ES-I3 (cell line): ENCODE data around the gene ERP27.

Experiments
- H3K36me3 ChIP-seq: 2 replicates; pipeline ENCODE4 v1.6.1; 2013; ENCODE audit warnings: mild to moderate bottlenecking, low read length, control low read depth, moderate library complexity; ENCODE audit not compliant: insufficient read depth
- H3K4me1 ChIP-seq: 2 replicates; pipeline ENCODE4 v1.6.1; 2013; ENCODE audit warnings: mild to moderate bottlenecking, control low read depth, low read length; ENCODE audit not compliant: insufficient read depth
- H3K9ac ChIP-seq: 2 replicates; pipeline ENCODE4 v1.6.1; 2013; ENCODE audit warnings: low read depth, mild to moderate bottlenecking, low read length, moderate library complexity
- H3K9me3 ChIP-seq: 2 replicates; pipeline ENCODE4 v1.6.1; 2013; ENCODE audit warnings: mild to moderate bottlenecking, low read length, moderate library complexity; ENCODE audit not compliant: control insufficient read depth, insufficient read depth

Gene ERP27

GRCh38 chr12:14954269-14954668 lies 15.9 kb upstream of the ERP27 start:
- H3K9ac ChIP-seq: no peak overlapping the region
- H3K4me1 ChIP-seq: peaks cover 16% of the 10 kb centered on the region
- no peaks in the 10 kb centered on the region; the same call in 1 of the 2 replicates for H3K9me3 ChIP-seq
- H3K36me3 ChIP-seq: no peaks in the 10 kb centered on the region

DNA sequence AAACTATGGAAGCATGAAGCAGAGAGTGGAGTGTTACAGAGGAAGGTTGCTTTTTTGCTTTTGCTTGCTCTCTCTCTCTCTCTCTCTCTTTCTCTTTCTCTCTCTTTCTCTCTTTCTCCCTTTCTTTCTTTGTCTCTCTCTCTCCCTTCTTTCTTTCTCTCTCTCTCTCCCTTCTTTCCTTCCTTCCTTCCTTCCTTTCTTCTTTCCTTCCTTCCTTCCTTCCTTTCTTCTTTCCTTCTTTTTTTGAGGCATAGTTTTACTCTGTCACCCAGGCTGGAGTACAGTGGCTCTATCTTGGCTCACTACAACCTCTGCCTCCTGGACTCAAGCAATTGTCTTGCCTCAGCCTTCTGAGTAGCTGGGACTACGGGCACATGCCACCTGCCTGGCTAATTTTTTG lies 15.4 kb upstream of the ERP27 start:
- Histone ChIP-seq H3K4me1 (peaks cover 21% of the 10 kb centered on the region), H3K36me3 (no peaks in the 10 kb centered on the region), H3K9ac (no peak overlapping the region)

DNA sequence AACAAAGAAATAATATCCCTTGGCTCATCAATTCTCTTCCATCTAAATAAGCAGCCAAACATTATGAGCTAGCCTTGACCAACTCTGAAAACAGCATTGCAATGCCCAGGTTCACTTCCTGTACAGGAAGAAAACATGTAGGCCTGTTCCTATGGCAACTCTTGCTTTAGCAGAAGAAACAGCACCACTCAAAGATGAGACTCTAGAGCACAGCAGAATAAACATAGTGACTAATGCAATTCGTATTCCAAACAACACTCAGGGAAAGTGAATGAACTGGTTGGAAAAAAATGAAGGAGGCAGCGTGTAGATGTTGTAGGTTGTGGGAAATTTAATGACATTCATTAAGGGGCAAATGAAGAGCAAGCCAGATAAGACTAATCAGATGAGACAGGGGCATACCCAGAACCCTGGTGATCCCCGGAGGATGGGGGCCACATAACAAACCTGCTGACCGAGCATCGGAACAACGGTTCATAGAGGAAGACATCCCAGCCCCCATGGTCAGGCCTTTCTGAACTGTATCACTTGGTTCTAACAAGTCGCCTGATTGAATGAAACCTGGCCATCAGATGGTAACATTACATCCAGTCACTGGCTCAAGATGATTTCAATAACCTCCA lies 14.1 kb upstream of the ERP27 start:
- H3K9me3 ChIP-seq: no peaks in the 10 kb centered on the region; the same call in 1 of the 2 replicates
- H3K4me1 ChIP-seq: peaks cover 19% of the 10 kb centered on the region
- no peak overlapping the region for H3K9ac ChIP-seq
- H3K36me3 ChIP-seq: no peaks in the 10 kb centered on the region

More for the DNA sequence above, 15.4 kb upstream of the ERP27 start:
- no peaks in the 10 kb centered on the region; the same call in 1 of the 2 replicates for H3K9me3 ChIP-seq

GRCh38 chr12:14951851-14952250 lies 13.5 kb upstream of the ERP27 start:
- Histone ChIP-seq H3K9ac (no peak overlapping the region), H3K9me3 (no peaks in the 10 kb centered on the region; the same call in 1 of the 2 replicates), H3K4me1 (peaks cover 19% of the 10 kb centered on the region), H3K36me3 (no peaks in the 10 kb centered on the region)

DNA sequence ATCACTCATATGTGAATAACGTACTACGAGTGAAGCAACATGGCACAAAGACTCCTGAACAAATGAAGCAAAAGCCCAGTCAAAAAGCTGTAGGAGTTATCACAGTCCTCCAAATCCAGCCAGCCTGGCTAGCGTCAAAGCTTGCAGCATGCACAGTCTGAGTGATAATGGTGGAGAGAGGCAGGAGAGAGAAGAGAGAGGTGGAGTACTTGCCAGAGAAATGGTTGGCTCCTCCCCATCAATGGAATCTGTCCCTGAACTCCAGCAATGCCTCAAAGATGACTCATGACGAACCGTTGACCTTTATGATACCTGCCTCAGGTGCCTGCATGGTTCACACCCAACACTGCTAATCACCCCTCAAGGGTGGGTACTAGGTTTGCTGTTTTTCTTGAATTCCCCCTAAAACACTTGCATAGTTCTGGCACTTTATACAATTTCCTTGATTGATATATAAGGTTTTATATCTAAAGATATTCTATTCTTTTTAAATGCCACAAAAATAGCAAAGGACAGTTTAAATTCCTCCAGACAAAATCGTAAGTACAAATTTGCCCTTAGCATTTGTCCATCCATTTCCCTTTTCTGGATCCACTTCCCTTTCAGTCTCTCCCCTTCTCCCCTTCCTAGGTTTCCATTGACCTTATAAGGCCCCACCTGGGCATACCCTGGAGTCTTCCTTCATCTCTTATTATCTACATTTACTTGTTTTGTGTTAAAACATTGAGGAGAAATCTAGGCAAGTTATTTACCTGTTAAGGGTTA lies 12.8 kb upstream of the ERP27 start:
- H3K9me3 ChIP-seq: no peaks in the 10 kb centered on the region; the same call in 1 of the 2 replicates
- no peaks in the 10 kb centered on the region for H3K36me3 ChIP-seq
- no peak overlapping the region for H3K9ac ChIP-seq
- H3K4me1 ChIP-seq: peaks cover 14% of the 10 kb centered on the region

GRCh38 chr12:14950421-14950820 lies 12.1 kb upstream of the ERP27 start:
- H3K4me1 ChIP-seq: peaks cover 14% of the 10 kb centered on the region
- H3K36me3 ChIP-seq: no peaks in the 10 kb centered on the region
- H3K9me3 ChIP-seq: no peaks in the 10 kb centered on the region; the same call in 1 of the 2 replicates
- no peak overlapping the region for H3K9ac ChIP-seq

- Histone ChIP-seq H3K4me1 (peaks cover 14% of the 10 kb centered on the region), H3K9ac (no peak overlapping the region), H3K9me3 (no peaks in the 10 kb centered on the region; the same call in 1 of the 2 replicates), H3K36me3 (no peaks in the 10 kb centered on the region)
These were observed 11.3 kb upstream of the ERP27 start for GRCh38 chr12:14949631-14950030.

- Histone ChIP-seq H3K4me1 (peaks cover 9% of the 10 kb centered on the region), H3K36me3 (no peaks in the 10 kb centered on the region), H3K9ac (no peak overlapping the region), H3K9me3 (no peaks in the 10 kb centered on the region; the same call in 1 of the 2 replicates)
These were observed 10.3 kb upstream of the ERP27 start for GRCh38 chr12:14948672-14949071.

GRCh38 chr12:14946861-14947260 lies 8.5 kb upstream of the ERP27 start:
- Histone ChIP-seq H3K9me3 (no peaks in the 10 kb centered on the region; the same call in 1 of the 2 replicates), H3K4me1 (peaks cover 9% of the 10 kb centered on the region), H3K9ac (no peak overlapping the region), H3K36me3 (no peaks in the 10 kb centered on the region)

DNA sequence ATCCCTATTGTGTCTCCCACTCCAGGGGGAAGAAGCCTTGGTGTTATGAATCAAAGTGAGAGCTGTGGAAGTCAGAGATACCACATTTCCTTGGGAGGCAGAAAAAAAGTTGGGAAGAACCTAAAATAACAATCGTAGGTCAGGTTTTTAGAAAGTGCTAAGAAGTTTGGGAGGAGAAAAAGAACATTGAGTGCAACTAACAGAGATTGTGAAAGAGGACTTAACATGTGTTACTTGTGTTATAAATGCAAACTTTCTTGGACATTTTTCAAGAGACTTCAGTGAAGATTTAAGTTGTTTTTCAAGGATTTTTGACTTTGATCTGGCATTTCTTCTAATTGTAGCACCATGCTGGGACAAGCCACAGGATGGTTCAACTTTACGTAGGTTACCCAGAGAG lies 7.8 kb upstream of the ERP27 start:
- no peaks in the 10 kb centered on the region; the same call in 1 of the 2 replicates for H3K9me3 ChIP-seq
- H3K9ac ChIP-seq: no peak overlapping the region
- no peaks in the 10 kb centered on the region for H3K36me3 ChIP-seq
- peaks cover 9% of the 10 kb centered on the region for H3K4me1 ChIP-seq

GRCh38 chr12:14942196-14942931 lies 4.0 kb upstream of the ERP27 start:
- H3K9me3 ChIP-seq: no peaks in the 10 kb centered on the region
- H3K9ac ChIP-seq: no peak overlapping the region
- H3K4me1 ChIP-seq: no peaks in the 10 kb centered on the region
- H3K36me3 ChIP-seq: no peaks in the 10 kb centered on the region

DNA sequence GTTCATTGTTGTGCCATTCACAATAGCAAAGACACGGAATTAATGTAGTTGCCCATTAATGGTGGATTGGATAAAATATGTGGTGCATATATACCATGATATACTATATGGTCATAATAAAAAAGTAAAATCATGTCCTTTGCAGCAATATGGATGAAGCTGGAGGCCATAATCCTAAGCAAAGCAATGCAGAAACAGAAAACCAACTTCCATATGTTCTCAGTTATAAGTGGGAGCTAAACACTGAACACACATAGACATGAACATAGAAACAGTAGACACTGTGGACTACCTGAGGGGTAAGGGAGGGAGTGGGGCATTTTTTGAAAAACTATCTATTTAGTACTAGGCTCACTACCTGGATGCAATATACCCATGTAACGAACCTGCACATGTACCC lies 3.0 kb upstream of the ERP27 start:
- no peaks in the 10 kb centered on the region for H3K4me1 ChIP-seq
- H3K36me3 ChIP-seq: no peaks in the 10 kb centered on the region
- H3K9ac ChIP-seq: no peak overlapping the region
- H3K9me3 ChIP-seq: no peaks in the 10 kb centered on the region

DNA sequence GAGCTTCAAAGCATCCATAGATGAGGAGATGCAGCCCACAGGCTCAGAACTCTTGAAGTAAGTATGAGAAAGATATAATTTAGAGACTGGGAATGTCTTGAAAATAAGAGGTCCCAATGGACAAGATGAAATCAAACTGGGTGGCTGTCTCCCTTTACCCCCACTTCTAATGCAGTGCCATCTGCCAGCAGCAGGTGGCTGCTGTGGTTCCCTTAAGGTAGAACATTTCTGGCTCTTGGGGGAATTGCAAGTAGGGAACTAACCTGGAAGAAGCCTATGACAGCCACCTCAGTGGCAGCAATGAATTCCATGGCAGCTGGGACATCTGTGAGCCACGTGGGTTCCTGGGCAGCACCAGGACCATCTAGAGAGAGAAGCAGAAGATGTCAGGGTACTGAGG lies 648 bp downstream of the ERP27 start:
- Histone ChIP-seq H3K9ac (no peak overlapping the region), H3K9me3 (no peaks in the 10 kb centered on the region), H3K36me3 (no peaks in the 10 kb centered on the region), H3K4me1 (no peaks in the 10 kb centered on the region)

GRCh38 chr12:14937014-14937413 lies 1.3 kb downstream of the ERP27 start:
- Histone ChIP-seq H3K9me3 (no peaks in the 10 kb centered on the region), H3K4me1 (no peaks in the 10 kb centered on the region), H3K36me3 (no peaks in the 10 kb centered on the region)

More at GRCh38 chr12:14937014-14937413, 1.3 kb downstream of the ERP27 start:
- no peak overlapping the region for H3K9ac ChIP-seq
